HG03045 (cell line): Measurements from ENCODE around the gene GYS2.
"Not testable (repeated sequence)": the region's sequence is repeated elsewhere in the genome, so short reads cannot be mapped to it uniquely, and the experiment has no call there.

Experiments
- ATAC-seq: cut with Tn5 transposase; IDR thresholded peaks from one replicate; pipeline ENCODE4 v1.9.1; 2021; ENCODE audit warnings: mild to moderate bottlenecking, moderate library complexity; ENCODE audit not compliant: unreplicated experiment

GYS2 gene

DNA sequence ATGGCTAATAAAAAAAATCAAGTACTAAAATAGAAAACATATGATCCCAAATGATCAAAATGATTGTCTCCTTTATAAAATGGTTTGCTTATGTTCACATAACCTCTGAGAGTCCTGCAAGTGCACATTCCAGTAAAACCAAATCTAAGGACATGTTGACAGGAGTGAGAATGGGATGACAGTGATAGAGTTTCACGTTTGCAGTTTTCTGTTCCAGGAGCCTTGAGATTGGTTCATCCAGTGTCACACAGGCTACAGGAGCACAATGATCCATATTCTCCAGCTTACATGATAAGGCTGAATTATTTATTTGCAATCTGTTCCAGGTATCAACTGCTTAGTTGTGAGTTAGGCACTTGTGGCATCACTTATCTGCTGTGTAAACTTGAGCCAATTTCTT, 1.5 kb upstream of the GYS2 start:
- no peak for ATAC-seq

DNA sequence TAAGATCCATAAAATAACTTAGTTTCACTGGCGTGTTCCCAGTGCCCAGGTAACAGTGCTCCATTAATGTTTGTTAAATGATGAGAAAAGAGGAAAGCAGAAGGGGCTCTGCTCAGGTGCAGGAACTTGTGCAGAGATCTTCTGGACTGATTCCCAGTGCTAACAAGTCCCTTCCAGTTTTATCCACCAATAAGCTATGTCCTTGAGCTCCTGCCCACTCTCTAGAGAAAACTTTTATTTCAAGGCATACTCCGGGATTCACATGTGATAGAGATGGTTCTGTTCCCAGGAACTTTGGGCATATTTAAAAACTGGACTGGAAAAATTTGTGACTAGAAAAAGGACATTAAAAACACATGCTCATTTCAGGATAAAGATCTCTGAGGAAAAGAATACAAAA, 1.9 kb downstream of the GYS2 start:
- no peak for ATAC-seq

DNA sequence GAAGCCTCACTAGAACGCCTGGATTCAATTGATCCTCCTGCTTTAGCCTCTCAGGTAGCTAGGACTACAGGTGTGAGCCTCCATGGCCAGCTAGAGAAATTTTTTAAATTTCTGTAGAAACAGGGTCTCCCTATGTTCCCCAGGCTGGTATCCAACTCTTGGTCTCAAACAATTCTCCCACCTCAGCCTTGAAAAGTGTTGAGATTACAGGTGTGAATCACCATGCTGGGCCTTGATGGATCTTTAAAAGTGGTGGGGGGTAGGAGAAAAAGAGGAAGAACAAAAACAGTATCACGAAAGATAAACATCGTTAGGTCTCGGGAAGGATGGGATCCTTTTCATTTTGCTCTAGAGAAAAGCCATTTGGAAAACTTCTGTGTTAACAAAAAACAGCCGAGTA, 4.5 kb downstream of the GYS2 start:
- no peak for ATAC-seq

DNA sequence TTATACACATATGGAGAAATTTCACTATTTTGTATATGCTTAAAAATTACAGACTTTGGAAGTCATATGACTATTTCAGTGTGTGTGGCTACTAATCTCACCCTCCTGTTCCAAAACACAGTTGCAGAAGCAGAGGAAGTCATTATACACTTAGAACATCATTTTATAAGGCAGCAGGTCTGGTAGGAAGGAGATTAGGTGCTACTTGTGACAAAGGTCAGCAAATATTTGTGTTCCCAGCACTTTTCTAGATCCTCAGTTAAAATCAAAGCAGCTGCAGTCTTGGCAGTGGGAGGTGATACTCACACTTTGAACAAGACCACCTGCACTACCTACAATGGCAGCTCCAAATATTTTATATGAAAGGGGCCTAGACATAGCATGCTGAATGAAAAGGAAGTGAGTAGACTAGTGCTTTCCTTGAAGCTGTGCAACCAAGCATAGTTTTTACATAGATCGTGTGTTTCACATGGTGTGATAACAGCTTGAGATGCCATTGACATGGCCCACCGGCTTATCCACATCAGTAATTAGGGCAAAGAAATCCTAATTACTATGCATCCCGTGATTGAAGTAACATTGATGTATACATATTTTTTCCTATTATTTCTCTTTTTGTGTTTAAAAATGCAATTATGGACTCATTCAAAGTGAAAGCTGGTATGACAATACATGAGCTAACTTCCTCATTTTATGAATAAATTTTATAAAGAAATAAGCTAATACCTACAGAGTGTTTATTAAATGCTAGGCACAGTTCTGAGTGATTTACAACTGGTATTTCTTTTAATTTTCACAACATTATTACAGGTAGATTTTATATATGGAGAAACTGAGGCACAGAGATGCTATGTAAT, 5.3 kb downstream of the GYS2 start:
- no peak for ATAC-seq

DNA sequence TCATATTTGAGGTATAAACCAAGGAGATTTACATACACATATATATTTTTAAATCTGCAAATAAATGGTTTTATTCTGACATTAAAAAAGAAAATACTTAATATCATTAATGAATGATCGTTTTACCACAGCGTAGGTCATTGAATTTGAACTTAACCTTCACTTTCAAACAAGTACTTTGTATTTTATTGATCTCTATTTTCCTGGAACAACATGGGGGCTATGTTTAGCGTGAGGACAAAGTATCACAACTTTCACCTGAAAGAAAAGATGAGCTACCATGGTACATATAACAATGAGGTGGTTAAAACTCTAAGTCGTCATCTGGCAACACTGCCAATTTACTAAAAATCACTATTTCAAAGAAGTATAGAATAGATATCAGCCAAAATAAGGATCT, 6.0 kb downstream of the GYS2 start:
- ATAC-seq, result no peak

DNA sequence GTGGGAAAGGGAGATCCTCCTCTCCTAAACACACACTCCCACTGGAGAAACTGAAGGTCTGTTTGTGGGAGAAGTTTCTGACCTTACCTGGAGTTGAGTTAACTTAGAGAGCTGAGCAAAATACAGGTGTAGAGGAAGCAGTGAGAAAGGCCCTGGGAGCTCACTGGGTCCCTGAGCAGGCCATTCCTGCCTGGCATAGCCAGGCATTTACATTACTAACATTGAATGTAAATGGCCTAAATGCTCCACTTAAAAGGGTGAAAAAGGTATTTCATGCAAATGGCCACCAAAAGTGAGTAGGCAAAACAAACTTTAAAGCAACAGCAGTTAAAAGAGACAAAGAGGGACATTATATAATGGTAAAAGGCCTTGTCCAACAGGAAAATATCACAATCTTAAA, 9.3 kb downstream of the GYS2 start:
- not testable (repeated sequence) for ATAC-seq

DNA sequence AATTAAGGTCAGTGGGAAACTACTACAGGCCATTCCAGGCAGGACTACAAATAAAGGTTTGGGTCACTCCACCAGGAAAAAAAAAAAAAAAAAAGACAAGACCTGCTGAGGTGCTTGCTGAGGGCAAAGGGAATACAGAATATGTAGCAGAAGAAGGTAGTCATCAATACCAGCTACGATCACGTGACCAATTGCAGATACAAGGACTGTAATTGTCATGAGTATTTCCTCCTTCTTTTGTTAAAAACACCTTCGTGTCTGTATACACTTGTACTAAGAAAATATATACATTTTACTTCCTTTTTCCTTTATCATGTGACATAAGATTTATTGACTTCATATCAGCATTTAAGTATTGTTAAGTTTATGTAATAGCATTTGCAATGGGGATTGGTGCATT, 19.2 kb downstream of the GYS2 start:
- no peak for ATAC-seq

DNA sequence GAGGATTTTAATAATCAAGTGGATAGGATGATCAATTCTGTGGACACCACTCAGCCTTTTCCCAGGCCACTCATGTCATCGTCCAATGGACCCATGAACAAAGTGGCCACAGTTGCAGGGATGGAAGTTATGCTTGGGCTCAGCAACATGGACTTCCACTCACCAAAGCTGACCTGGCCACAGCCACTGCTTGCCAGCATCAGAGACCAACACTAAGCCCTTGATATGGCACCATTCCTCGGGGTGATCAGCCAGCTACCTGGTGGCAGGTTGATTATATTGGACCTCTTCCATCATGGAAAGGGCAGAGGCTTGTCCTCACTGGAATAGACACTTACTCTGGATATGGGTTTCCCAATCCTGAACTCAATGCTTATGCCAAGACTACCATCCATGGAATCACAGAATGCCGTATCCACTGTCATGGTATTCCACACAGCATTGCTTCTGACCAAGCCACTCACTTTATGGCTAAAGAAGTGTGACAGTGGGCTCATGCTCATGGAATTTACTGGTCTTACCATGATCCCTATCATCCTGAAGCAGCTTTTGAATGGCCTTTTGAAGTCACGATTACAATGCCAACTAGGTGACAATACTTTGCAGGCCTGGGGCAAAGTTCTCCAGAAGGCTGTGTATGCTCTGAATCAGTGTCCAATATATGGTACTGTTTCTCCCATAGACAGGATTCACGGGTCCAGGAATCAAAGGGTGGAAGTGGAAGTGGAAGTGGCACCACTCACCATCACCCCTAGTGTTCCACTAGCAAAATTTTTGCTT, 20.1 kb downstream of the GYS2 start:
- not testable (repeated sequence) for ATAC-seq

DNA sequence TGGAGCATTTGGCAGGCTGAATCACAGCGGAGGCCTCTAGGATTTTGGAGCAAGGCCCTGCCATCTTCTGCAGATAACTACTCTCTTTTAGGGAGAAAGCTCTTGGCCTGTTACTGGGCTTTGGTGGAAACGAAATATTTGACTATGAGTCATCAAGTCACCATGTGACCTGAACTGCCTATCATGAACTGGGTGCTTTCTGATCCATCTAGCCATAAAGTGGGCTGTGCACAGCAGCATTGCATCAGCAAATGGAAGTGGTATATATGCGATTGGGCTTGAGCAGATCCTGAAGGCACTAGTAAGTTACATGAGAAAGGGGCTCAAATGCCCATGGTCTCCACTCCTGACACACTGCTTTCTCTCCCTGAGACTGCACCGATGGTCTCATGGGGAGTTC, 21.1 kb downstream of the GYS2 start:
- no peak for ATAC-seq

DNA sequence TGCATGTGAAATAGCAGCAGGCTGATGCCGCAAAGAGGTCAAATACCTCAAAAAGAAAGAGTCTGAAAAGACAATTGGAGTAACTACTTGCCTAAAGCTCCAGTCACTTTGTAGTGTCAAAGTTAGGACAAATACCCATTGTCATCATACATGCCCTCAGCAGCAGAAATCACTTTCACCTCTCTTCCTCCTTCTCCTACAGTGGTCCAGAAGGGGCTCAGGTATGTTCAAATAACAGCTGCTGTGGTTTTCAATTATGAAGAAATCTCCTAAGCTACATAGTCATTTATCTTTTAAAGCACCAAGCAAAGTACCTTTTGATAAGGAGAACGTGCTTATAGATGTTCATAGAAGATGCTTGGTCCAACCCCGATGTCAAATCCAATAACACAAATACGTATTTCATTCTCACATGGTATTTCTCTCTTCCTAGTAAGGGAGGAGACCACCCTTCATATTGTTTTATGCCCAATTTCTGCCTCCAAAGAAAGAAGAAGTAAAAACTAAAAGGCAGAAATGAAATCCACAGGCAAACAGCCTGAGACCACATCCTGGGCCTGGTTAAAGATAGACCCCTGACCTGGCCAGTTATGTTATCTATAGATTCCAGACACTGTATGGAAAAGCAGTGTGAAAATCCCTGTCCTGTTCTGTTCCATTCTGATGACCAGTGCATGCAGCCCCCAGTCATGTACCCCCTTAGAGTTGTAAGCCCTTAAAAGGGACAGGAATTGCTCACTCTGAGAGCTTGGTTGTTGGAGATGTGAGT, 23.7 kb downstream of the GYS2 start:
- ATAC-seq, result no peak

DNA sequence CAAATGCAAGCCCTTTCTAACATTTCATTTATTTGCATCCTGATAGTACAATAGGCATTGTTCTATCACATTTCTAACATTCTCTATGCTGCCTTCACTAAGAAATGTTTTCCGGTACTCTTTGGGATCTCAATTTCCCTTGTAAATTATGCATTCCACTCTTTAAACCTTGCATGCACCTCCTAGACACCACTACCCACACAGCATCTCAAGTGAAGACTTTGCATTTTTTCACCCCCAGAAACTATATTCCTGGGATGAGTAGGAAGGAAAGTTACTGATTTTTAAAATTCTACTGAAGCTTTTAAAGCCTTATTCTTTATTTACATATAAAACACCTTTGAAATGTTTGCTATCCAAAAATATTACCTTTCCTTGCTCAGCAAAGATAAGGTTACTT, 27.1 kb downstream of the GYS2 start:
- ATAC-seq, result no peak

DNA sequence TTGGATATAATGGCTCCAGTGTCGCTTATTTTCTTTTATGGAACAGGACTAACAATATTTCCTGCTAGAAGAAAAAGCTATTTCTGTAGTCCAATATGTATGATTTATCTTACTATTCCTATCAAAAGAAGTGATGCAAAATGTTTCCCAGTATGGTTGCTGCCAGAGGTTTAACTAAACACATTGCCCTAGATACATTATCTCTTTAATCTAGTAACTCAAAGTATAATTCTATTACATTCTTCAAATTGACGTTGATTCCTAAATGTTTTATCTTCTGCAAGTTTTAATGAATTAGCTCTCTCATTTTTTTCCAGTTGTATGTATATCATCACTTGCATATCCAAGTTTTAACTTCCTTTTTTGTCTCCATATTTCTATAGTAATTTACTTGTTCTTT, 28.2 kb downstream of the GYS2 start:
- ATAC-seq, result no peak

DNA sequence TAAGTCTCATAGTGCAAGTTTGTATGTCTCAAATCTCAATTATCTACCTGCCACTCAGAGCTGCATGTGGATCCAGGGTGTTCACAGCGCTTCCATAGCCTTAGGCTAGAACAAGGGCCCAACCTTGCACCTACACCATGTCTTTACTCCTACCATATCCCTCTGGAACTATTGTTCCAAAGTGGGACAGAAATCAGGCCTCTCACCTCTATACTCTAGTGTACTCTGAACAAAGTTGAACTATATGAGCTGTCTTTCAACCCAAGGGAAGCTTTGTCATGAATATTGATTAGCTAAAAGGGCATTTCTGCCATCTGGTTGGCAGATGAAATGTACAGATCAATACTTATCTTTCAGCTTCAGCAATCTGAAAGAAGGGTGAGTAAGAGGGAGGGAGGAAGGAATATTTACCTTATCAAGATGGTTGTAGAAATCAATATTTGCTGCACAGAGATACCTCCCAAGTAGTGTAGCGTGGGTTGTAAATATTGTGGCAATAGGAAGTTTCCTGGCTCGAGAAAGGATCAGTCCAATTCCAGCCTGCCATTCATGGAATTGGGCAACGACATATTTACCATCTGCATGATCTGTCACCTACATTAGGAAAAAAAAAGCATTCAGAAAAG, 30.8 kb downstream of the GYS2 start:
- ATAC-seq, result no peak

DNA sequence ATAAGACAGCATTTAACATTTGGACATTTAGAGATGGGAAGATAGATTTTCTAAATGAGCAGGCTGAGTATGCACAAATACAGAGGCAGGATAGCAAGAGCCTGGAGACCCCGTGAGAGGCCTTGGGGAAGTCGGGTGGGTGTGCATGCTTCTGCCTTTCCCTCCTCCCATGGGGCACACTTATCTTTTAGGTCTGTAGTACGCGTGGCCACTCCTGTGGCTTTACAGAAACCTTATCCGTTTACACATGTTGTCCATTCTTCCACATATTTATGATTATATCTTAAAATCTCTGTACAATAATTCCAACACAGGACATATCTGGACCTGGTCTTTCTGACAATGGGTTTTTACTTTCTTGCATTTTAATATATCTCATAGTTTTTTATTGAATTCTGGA, 33.6 kb downstream of the GYS2 start:
- ATAC-seq, result no peak

DNA sequence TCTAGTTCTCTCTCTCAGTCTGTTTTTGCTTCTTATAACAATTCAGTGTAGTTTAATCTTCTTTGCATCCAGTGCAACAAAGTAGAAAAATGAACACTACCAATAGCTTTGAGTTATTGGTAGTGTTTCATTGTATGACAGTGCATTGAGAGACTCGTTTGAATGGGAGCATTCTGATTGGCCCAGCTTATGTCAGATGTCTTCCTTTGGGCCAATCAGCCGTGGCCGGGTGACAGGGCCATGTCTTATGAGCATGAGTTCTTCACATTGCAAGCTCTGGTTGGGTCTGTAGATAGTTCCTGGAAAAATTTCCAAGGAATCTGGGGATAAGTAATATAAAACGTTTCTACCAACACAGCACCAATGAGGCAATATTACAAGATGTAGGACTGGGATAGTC, 36.5 kb downstream of the GYS2 start:
- no peak for ATAC-seq

DNA sequence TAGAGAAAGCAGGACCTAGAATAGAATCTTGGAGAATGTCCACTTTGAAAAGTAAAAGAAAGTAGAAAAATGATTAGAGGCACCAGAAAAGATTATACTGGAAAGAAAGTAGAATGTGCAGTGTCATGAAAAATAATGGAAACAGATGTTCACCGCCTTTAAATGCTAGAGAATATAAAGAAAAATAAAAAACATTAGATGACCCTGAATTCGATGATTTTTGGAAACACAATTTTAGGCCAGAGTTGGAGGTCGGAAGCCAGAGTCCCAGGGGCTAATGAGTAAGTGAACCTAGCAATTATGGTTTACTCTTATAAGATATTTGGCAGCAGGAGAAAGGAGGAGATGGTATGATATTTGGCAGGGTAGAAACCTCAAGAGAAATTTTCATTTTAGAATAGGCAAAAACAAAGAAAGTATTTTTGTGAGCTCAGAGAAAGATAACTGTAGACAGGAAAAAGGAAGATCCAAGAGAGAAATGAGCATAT, 37.7 kb downstream of the GYS2 start:
- no peak for ATAC-seq

DNA sequence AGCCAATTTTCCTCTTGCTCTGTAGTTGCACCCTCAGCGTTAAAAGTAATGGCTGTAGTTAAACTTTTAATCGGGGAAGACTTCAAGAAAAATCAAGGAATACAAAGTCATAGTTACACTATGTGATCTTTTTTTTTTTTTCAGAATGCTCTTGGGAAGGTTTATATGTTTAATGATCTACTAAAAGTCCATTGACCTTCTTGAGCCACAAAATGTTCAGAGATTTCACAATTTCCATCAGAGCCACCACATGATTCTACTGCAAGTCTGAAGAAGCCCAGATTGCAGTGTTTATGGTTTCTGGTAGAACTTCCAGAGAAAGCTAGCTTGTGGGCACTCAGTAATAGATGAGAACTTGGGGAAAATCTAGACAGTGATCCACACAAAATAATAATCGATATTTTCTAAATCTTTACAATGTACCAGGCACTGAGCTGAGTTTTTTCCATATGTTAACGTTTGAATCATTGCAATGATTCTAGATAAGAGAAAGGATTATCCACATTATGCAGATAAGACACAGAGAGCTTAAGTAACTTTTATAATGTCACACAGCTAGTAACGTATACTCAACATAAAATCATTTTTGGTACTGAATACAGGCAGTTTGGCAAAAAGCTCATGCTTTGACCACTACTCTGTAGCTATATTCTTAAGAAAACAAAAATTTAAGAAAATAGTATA, 38.3 kb downstream of the GYS2 start:
- no peak for ATAC-seq

DNA sequence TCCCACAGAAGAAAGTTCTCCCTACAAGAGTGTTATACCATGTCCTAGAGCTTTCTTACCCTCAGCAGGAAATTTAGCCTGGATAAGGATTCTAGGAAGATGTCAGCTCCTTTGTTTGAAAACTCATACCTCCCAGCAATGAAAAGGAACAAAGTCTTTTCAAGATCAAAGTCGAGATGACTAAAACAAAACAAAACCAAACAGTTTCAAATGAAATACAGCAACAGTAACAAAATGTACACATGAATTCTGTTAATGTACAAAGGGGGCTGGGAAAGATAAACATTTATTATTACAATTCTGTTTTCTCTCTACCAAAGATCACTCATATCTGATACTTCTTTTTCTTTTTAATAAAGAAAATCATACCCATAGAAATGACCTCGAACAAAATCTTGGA, 41.8 kb downstream of the GYS2 start:
- no peak for ATAC-seq

DNA sequence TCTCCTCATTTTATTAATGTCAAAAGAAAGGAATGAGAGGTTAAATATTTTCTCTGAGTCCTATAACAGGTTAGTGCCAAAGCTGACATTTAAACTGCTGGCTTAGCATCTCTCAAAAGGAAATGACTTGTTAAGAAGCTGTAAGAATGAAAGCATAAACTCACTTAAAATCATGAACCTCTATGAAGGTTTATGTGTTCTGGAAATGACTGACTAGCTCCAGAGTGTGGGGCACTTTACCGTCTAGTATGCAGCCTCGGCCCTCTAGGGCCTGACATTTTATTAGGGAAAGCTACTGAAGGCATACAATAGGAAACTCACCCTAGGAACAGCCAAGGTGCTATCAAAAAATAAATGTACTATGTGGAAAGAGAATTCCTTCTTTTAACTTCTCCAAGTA, 43.5 kb downstream of the GYS2 start:
- ATAC-seq, result no peak

DNA sequence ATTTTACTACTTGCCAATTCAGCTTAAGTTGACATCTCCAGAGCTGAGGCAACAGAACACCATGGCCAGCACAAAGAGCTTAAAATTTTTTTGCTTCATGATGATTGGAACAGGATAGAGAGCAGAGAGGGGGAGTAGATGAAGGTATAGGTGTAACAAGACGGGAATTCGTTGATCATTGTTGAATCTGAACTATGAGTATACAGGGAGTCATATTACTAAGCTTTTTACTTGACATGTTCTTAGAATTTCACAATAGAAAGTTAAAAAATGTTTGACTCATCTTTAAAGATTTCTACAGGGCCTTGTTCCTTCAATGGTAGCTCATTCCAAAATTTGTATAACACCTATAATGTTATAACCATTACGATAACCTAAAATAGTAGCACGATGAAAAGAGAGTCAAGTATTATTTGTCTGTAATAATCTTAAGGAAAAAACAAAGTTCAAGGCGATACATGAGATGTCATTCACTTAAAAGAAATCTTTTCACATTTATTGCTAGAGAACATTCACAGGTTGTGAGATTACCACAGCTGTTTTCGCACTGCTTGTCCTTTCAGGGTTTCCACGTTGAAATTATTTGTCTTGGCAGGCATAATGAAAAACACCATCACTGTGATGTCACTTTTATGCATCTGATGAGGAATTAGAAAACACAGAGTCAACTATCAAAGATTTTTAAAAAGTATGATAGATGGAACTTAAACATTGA, 44.6 kb downstream of the GYS2 start:
- ATAC-seq, result no peak
